Fibroblast of skin of back (primary cell): ENCODE data around the gene HAUS7.

Experiments
- DNase-seq: peaks from one replicate; pipeline ENCODE4 v3.0.0-alpha.2; 2013

The HAUS7 gene

GRCh38 chrX:153476666-153477363 is 6.4 kb upstream of the HAUS7 start:
- DNase-seq: peak; percentile 84

- DNase-seq: no peak
Observed at GRCh38 chrX:153475751-153476281, 5.4 kb upstream of the HAUS7 start.

GRCh38 chrX:153475271-153475670 is 4.9 kb upstream of the HAUS7 start:
- no peak for DNase-seq

- peak; percentile 83 for DNase-seq
Observed at GRCh38 chrX:153474718-153475117, 4.3 kb upstream of the HAUS7 start.

GRCh38 chrX:153474266-153474665 is 3.9 kb upstream of the HAUS7 start:
- DNase-seq: no peak

- no peak for DNase-seq
Observed at GRCh38 chrX:153473126-153473525, 2.8 kb upstream of the HAUS7 start.

GRCh38 chrX:153471663-153472280 is 1.4 kb upstream of the HAUS7 start:
- DNase-seq: peak; percentile 80

GRCh38 chrX:153469811-153470410 is 465 bp downstream of the HAUS7 start:
- DNase-seq: peak; percentile 39

- peak; percentile 17 for DNase-seq
Observed at GRCh38 chrX:153468008-153468580, 2.3 kb downstream of the HAUS7 start.

GRCh38 chrX:153465691-153466380 is 4.5 kb downstream of the HAUS7 start:
- no peak for DNase-seq

- no peak for DNase-seq
Observed at GRCh38 chrX:153464116-153464515, 6.3 kb downstream of the HAUS7 start.

- no peak for DNase-seq
Observed at GRCh38 chrX:153463556-153463955, 6.8 kb downstream of the HAUS7 start.

- DNase-seq: no peak
Observed at GRCh38 chrX:153463031-153463430, 7.3 kb downstream of the HAUS7 start.

GRCh38 chrX:153462291-153462690 is 8.1 kb downstream of the HAUS7 start:
- DNase-seq: no peak

- peak; percentile 36 for DNase-seq
Observed at GRCh38 chrX:153460826-153461225, 9.6 kb downstream of the HAUS7 start.

GRCh38 chrX:153459986-153460385 is 10.4 kb downstream of the HAUS7 start:
- peak; percentile 78 for DNase-seq

- DNase-seq: no peak
Observed at GRCh38 chrX:153458476-153458875, 11.9 kb downstream of the HAUS7 start.

GRCh38 chrX:153457827-153458466 is 12.4 kb downstream of the HAUS7 start:
- DNase-seq: no peak

GRCh38 chrX:153457136-153457825 is 13.1 kb downstream of the HAUS7 start:
- DNase-seq: no peak

GRCh38 chrX:153456704-153457103 is 13.7 kb downstream of the HAUS7 start:
- no peak for DNase-seq

- no peak for DNase-seq
Observed at GRCh38 chrX:153456161-153456560, 14.2 kb downstream of the HAUS7 start.

- DNase-seq: no peak
Observed at GRCh38 chrX:153455571-153455970, 14.8 kb downstream of the HAUS7 start.
